GM18909 (cell line): ENCODE measurements around the gene C22orf39.

Source experiments
- ATAC-seq: cut with Tn5 transposase; IDR thresholded peaks from one replicate; pipeline ENCODE4 v1.9.1; 2021; ENCODE audit warnings: mild to moderate bottlenecking; ENCODE audit not compliant: unreplicated experiment, poor library complexity

The C22orf39 gene

GRCh38 chr22:19447330-19448075, at the start of gene C22orf39:
Gene C22orf39 (minus strand): TSS chr22:19447711. CDS start chr22:19447688, 23 bp downstream.
- ATAC-seq: peak; percentile 85

- ATAC-seq: no peak
Measured at GRCh38 chr22:19497245-19497644, 49.7 kb upstream of the C22orf39 start.

GRCh38 chr22:19496324-19496630, 48.8 kb upstream of the C22orf39 start:
- no peak for ATAC-seq

- no peak for ATAC-seq
Measured at GRCh38 chr22:19495562-19496323, 48.2 kb upstream of the C22orf39 start.

GRCh38 chr22:19494676-19495173, 47.2 kb upstream of the C22orf39 start:
- no peak for ATAC-seq

- ATAC-seq: no peak
Measured at GRCh38 chr22:19494001-19494560, 46.6 kb upstream of the C22orf39 start.

- no peak for ATAC-seq
Measured at GRCh38 chr22:19492504-19493174, 45.1 kb upstream of the C22orf39 start.

GRCh38 chr22:19490628-19491230, 43.2 kb upstream of the C22orf39 start:
- ATAC-seq: no peak

GRCh38 chr22:19488884-19489843, 41.7 kb upstream of the C22orf39 start:
- ATAC-seq: no peak

GRCh38 chr22:19488285-19488684, 40.8 kb upstream of the C22orf39 start:
- no peak for ATAC-seq

- no peak for ATAC-seq
Measured at GRCh38 chr22:19483481-19484244, 36.2 kb upstream of the C22orf39 start.

GRCh38 chr22:19482297-19482696, 34.8 kb upstream of the C22orf39 start:
- ATAC-seq: no peak

- no peak for ATAC-seq
Measured at GRCh38 chr22:19480789-19481188, 33.3 kb upstream of the C22orf39 start.

GRCh38 chr22:19480173-19480568, 32.7 kb upstream of the C22orf39 start:
- peak; percentile 4 for ATAC-seq

- ATAC-seq: peak; percentile 88
Measured at GRCh38 chr22:19479355-19480172, 32.1 kb upstream of the C22orf39 start, which contains the start of gene CDC45. Gene CDC45 (plus strand): TSS chr22:19479920. CDS start chr22:19479969, 49 bp downstream.

GRCh38 chr22:19478901-19479354, 31.4 kb upstream of the C22orf39 start, which contains the start of gene UFD1:
Gene UFD1 (minus strand): TSS chr22:19479193. CDS start chr22:19479085, 108 bp downstream.
- peak; percentile 47 for ATAC-seq
